H9 (cell line): ENCODE results near the gene CHCHD6. TPM values are rescaled to one million over a fixed set of nuclear protein-coding genes. Genes with fewer than 3 reads are reported as not detected.

Source experiments
- DNase-seq: peaks from one replicate; pipeline ENCODE4 v3.0.0-alpha.2; 2017
- H2AFZ ChIP-seq: one replicate; pipeline ENCODE4 v1.6.1; 2013; ENCODE audit warnings: mild to moderate bottlenecking, low read length, control low read depth, moderate library complexity
- H2AK5ac ChIP-seq: 2 replicates; pipeline ENCODE4 v1.6.1; 2013; ENCODE audit warnings: low read length, control low read depth, mixed read lengths; ENCODE audit not compliant: insufficient read length
- H2BK120ac ChIP-seq: one replicate; pipeline ENCODE4 v1.6.1; 2013; ENCODE audit warnings: low read depth, mild to moderate bottlenecking, low read length, control low read depth, inconsistent platforms; ENCODE audit not compliant: poor library complexity, severe bottlenecking
- H2BK12ac ChIP-seq: 2 replicates; pipeline ENCODE4 v1.6.1; 2013; ENCODE audit warnings: low read length, control low read depth, mixed read lengths, low read depth; ENCODE audit not compliant: insufficient read length
- H2BK15ac ChIP-seq: 2 replicates; pipeline ENCODE4 v1.6.1; 2013; ENCODE audit warnings: low read depth, low read length, control low read depth
- H2BK20ac ChIP-seq: one replicate; pipeline ENCODE4 v1.6.1; 2013; ENCODE audit warnings: low read depth, mild to moderate bottlenecking, low read length, control low read depth, inconsistent platforms; ENCODE audit not compliant: poor library complexity, severe bottlenecking
- H2BK5ac ChIP-seq: 2 replicates; pipeline ENCODE4 v1.6.1; 2013; ENCODE audit warnings: low read length, control low read depth, mixed read lengths; ENCODE audit not compliant: insufficient read length
- H3K14ac ChIP-seq: 2 replicates; pipeline ENCODE4 v1.6.1; 2013; ENCODE audit warnings: low read length, control low read depth; ENCODE audit not compliant: insufficient read depth
- H3K18ac ChIP-seq: 2 replicates; pipeline ENCODE4 v1.6.1; 2013; ENCODE audit warnings: low read depth, mild to moderate bottlenecking, mixed read lengths, low read length, control low read depth; ENCODE audit not compliant: insufficient read length
- H3K23ac ChIP-seq: 2 replicates; pipeline ENCODE4 v1.6.1; 2013; ENCODE audit warnings: low read length, control low read depth, mixed read lengths, low read depth; ENCODE audit not compliant: insufficient read length
- H3K23me2 ChIP-seq: 2 replicates; pipeline ENCODE4 v1.6.1; 2013; ENCODE audit warnings: low read depth, mild to moderate bottlenecking, mixed read lengths, low read length, control low read depth; ENCODE audit not compliant: insufficient read length, poor library complexity, severe bottlenecking
- H3K27ac ChIP-seq: 2 replicates; pipeline ENCODE4 v1.5.1; 2013; ENCODE audit warnings: low read length, control low read depth, mixed read lengths, low read depth; ENCODE audit not compliant: insufficient read length
- H3K27me3 ChIP-seq: 2 replicates; pipeline ENCODE4 v1.6.1; 2013; ENCODE audit warnings: low read length, control low read depth, inconsistent platforms; ENCODE audit not compliant: insufficient read depth
- H3K4ac ChIP-seq: 2 replicates; pipeline ENCODE4 v1.6.1; 2013; ENCODE audit warnings: low read depth, mild to moderate bottlenecking, control low read depth, inconsistent platforms, low read length, moderate library complexity
- H3K4me1 ChIP-seq: 2 replicates; pipeline ENCODE4 v1.6.1; 2013; ENCODE audit warnings: low read length, control low read depth, inconsistent platforms; ENCODE audit not compliant: insufficient read depth
- H3K4me2 ChIP-seq: 2 replicates; pipeline ENCODE4 v1.6.1; 2013; ENCODE audit warnings: low read length, control low read depth, mixed read lengths; ENCODE audit not compliant: insufficient read length, insufficient read depth
- H3K56ac ChIP-seq: 2 replicates; pipeline ENCODE4 v1.6.1; 2013; ENCODE audit warnings: low read depth, mild to moderate bottlenecking, mixed read lengths, low read length, control low read depth; ENCODE audit not compliant: insufficient read length
- H3K79me1 ChIP-seq: 2 replicates; pipeline ENCODE4 v1.6.1; 2013; ENCODE audit warnings: low read depth, mild to moderate bottlenecking, moderate library complexity, low read length, control low read depth, inconsistent platforms; ENCODE audit not compliant: insufficient read depth, poor library complexity, severe bottlenecking
- H3K79me2 ChIP-seq: 2 replicates; pipeline ENCODE4 v1.6.1; 2013; ENCODE audit warnings: low read length, control low read depth, inconsistent platforms; ENCODE audit not compliant: insufficient read depth
- H3K9ac ChIP-seq: 2 replicates; pipeline ENCODE4 v1.6.1; 2013; ENCODE audit warnings: low read length, control low read depth, mixed read lengths; ENCODE audit not compliant: insufficient read length; ENCODE audit errors: extremely low read depth
- H3K9me3 ChIP-seq: one replicate; pipeline ENCODE4 v1.6.1; 2013; ENCODE audit warnings: low read depth, low read length, inconsistent platforms; ENCODE audit not compliant: control insufficient read depth
- H3T11ph ChIP-seq: one replicate; pipeline ENCODE4 v1.6.1; 2013; ENCODE audit warnings: mild to moderate bottlenecking, low read length, control low read depth, inconsistent platforms
- H4K20me1 ChIP-seq: one replicate; pipeline ENCODE4 v1.6.1; 2013; ENCODE audit not compliant: control insufficient read depth, insufficient read length, insufficient read depth
- H4K5ac ChIP-seq: 2 replicates; pipeline ENCODE4 v1.6.1; 2013; ENCODE audit warnings: low read depth, mild to moderate bottlenecking, mixed read lengths, low read length, control low read depth; ENCODE audit not compliant: insufficient read length
- H4K8ac ChIP-seq: replicated peaks from 2 replicates; pipeline ENCODE4 v1.6.1; 2013; ENCODE audit warnings: low read length, control low read depth, mixed read lengths, low read depth; ENCODE audit not compliant: insufficient read length
- H4K91ac ChIP-seq: 2 replicates; pipeline ENCODE4 v1.6.1; 2013; ENCODE audit warnings: low read depth, mild to moderate bottlenecking, moderate library complexity, mixed read lengths, low read length, control low read depth; ENCODE audit not compliant: insufficient read length
- H3K27ac Mint-ChIP-seq, 3 experiments: 2 replicates in 2 of 3; 3 replicates in 1 of 3; pipeline ENCODE4 v1.8.0; 2020 to 2021; ENCODE audit warnings: mixed read lengths in 3 of 3, mild to moderate bottlenecking in 1 of 3, moderate library complexity in 1 of 3
- H3K27me3 Mint-ChIP-seq: 2 replicates; pipeline ENCODE4 v1.8.0; 2021; ENCODE audit warnings: low read depth, mild to moderate bottlenecking, moderate library complexity, mixed read lengths
- H3K36me3 Mint-ChIP-seq, 3 experiments: 2 replicates in 2 of 3; 3 replicates in 1 of 3; pipeline ENCODE4 v1.8.0; 2020 to 2021; ENCODE audit warnings: low read depth in 3 of 3, mixed read lengths in 3 of 3; ENCODE audit not compliant: insufficient read depth in 1 of 3
- H3K4me1 Mint-ChIP-seq, 2 experiments: 2 replicates each; pipeline ENCODE4 v1.8.0; 2020; ENCODE audit warnings: mixed read lengths in 2 of 2
- H3K4me3 Mint-ChIP-seq, 2 experiments: 2 replicates in 1 of 2; 3 replicates in 1 of 2; pipeline ENCODE4 v1.8.0; 2020 to 2021; ENCODE audit warnings: mild to moderate bottlenecking in 2 of 2, mixed read lengths in 2 of 2, moderate library complexity in 1 of 2
- H3K9me3 Mint-ChIP-seq, 2 experiments: 2 replicates in 1 of 2; 3 replicates in 1 of 2; pipeline ENCODE4 v1.8.0; 2020; ENCODE audit warnings: mild to moderate bottlenecking in 2 of 2, mixed read lengths in 2 of 2, moderate library complexity in 1 of 2
- WGBS: extraction: QIAGEN DNeasy Blood & Tissue Kit; methylation state at CpG from one replicate; pipeline ENCODE4 v1.1.7; 2013; ENCODE audit warnings: missing lambda C conversion rate, low lambda C conversion rate, mixed read lengths; ENCODE audit not compliant: insufficient read length; ENCODE audit errors: extremely low coverage; 5-methylcytosine and 5-hydroxymethylcytosine counted together
- total RNA-seq: library from RNA; stranded (reverse); gene quantifications from 2 replicates; pipeline ENCODE4 v1.2.1, GENCODE V29; 2021
- TF ChIP-seq, protein P1 (sequence below): fragments of 200-600 bp; sonication (generic); conservative IDR thresholded peaks from 3 replicates; pipeline ENCODE4 v1.8.0; 2021; ENCODE audit warnings: antibody characterized with exemption, mild to moderate bottlenecking

Gene CHCHD6
- total RNA-seq, 1 experiment from 2014 or later: 34.2 TPM

DNA sequence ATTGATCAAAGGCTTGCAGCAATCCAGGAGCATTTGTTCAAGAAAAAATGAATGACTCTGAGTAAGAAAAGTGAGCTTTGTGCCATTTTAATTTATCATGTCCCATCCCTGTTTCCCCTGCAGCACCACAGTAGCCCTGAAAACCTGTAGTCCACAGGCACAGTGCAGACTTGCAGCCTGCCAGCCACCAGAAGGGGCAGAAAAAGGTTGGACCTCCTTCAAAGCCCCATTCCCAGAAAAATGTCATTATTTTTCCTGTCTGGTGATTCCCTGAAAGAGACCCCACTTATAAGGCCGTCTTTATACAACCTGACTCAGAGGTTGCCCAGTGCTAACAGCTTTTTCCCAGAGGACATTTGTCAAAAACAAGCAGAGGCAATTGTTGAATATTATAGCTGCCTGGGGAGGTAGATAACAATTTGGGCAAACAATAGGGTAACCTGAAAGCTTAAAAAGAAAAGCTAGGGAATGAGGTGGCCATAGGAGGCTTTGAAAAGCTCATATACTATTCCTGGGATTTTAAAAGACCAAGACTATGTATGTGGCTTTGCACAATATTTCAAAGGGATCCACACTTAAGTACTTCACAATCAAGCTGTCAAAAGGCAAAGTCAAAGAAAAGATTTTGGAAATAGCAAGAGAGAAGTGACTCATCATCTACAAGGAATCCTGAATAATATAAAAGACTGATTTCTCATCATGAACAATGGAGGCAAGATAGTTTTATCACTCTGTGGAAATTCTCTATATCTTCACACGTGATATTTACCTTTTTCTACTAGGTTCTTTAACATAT is 142.1 kb downstream of the CHCHD6 start:
- TF ChIP-seq, protein P1, sequence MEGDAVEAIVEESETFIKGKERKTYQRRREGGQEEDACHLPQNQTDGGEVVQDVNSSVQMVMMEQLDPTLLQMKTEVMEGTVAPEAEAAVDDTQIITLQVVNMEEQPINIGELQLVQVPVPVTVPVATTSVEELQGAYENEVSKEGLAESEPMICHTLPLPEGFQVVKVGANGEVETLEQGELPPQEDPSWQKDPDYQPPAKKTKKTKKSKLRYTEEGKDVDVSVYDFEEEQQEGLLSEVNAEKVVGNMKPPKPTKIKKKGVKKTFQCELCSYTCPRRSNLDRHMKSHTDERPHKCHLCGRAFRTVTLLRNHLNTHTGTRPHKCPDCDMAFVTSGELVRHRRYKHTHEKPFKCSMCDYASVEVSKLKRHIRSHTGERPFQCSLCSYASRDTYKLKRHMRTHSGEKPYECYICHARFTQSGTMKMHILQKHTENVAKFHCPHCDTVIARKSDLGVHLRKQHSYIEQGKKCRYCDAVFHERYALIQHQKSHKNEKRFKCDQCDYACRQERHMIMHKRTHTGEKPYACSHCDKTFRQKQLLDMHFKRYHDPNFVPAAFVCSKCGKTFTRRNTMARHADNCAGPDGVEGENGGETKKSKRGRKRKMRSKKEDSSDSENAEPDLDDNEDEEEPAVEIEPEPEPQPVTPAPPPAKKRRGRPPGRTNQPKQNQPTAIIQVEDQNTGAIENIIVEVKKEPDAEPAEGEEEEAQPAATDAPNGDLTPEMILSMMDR: no peak
- H3K56ac ChIP-seq: no peak overlapping the region
- Mint-ChIP-seq H3K36me3 (peaks cover 0 to 2% (median 0%) of the 10 kb centered on the region in 3 experiments; a peak in 2 of 7 replicates), H3K4me3 (no peak overlapping the region), H3K27ac (no peak overlapping the region), H3K4me1 (peaks cover 33 to 40% of the 10 kb centered on the region in 2 experiments), H3K9me3 (no peaks in the 10 kb centered on the region), H3K27me3 (no peaks in the 10 kb centered on the region)
- no peak overlapping the region for H4K91ac ChIP-seq
- H3K9ac ChIP-seq: no peak overlapping the region
- DNase-seq: no peak
- no peak overlapping the region for H3K18ac ChIP-seq
- H2BK12ac ChIP-seq: no peak overlapping the region
- H3K4me2 ChIP-seq: no peak overlapping the region
- no peak overlapping the region for H4K8ac ChIP-seq
- no peak overlapping the region for H2BK120ac ChIP-seq
- WGBS: no CpG with 5 or more reads among the region's 2 CpGs
- H3K27ac ChIP-seq: no peak overlapping the region
- no peaks in the 10 kb centered on the region for H3K23me2 ChIP-seq
- H2BK20ac ChIP-seq: no peak overlapping the region
- H3K27me3 ChIP-seq: no peaks in the 10 kb centered on the region
- H3T11ph ChIP-seq: no peak overlapping the region
- no peaks in the 10 kb centered on the region for H3K9me3 ChIP-seq
- H3K4me1 ChIP-seq: peaks cover 12% of the 10 kb centered on the region
- H2AK5ac ChIP-seq: no peak overlapping the region
- no peak overlapping the region for H3K23ac ChIP-seq
- no peak overlapping the region for H3K4ac ChIP-seq
- H3K79me2 ChIP-seq: no peaks in the 10 kb centered on the region
- H2BK5ac ChIP-seq: no peak overlapping the region
- H2AFZ ChIP-seq: no peak overlapping the region
- no peaks in the 10 kb centered on the region for H3K79me1 ChIP-seq
- no peak overlapping the region for H3K14ac ChIP-seq
- no peak overlapping the region for H2BK15ac ChIP-seq
- H4K5ac ChIP-seq: no peak overlapping the region
- no peaks in the 10 kb centered on the region for H4K20me1 ChIP-seq
